Muscle of leg (tissue), 11 donors: ENCODE measurements around the gene CENPN. TPM values are rescaled to one million over a fixed set of nuclear protein-coding genes. Genes with fewer than 3 reads are reported as not detected.
A peak's percentile ranks its signal among the peaks of the same experiment; 100 is the strongest.

Experiments used
- DNase-seq: peaks from one replicate; pipeline ENCODE4 v3.0.0; 2013
- H3K27ac ChIP-seq: one replicate; pipeline ENCODE4 v1.5.1; 2013; ENCODE audit warnings: mild to moderate bottlenecking, low read length, control low read depth
- H3K27me3 ChIP-seq: one replicate; pipeline ENCODE4 v1.6.1; 2013; ENCODE audit warnings: low read length; ENCODE audit not compliant: control insufficient read depth, insufficient read depth
- H3K36me3 ChIP-seq: one replicate; pipeline ENCODE4 v1.6.1; 2013; ENCODE audit warnings: low read length; ENCODE audit not compliant: control insufficient read depth, insufficient read depth
- H3K4me1 ChIP-seq: one replicate; pipeline ENCODE4 v1.6.1; 2013; ENCODE audit warnings: low read length; ENCODE audit not compliant: control insufficient read depth, insufficient read depth
- H3K4me3 ChIP-seq: one replicate; pipeline ENCODE4 v1.5.1; 2013; ENCODE audit warnings: low read length, control low read depth
- H3K9me3 ChIP-seq: replicated peaks from 2 replicates; pipeline ENCODE4 v1.6.1; 2013; ENCODE audit warnings: low read depth, low read length; ENCODE audit not compliant: control insufficient read depth
- WGBS: methylation state at CpG from one replicate; pipeline ENCODE4 v1.1.5; 2013; ENCODE audit warnings: missing lambda C conversion rate; ENCODE audit not compliant: insufficient coverage; 5-methylcytosine and 5-hydroxymethylcytosine counted together
- polyA plus RNA-seq, 8 donors: library from polyadenylated mRNA; unstranded; fragments of 120-200 nt; gene quantifications; one replicate each; pipeline versions ENCODE4 v1.2.1 to v1.2.3, GENCODE V29; 2013; ENCODE audit warnings: inconsistent platforms in 1 of 8, low replicate concordance in 1 of 8; ENCODE audit not compliant: insufficient read length in 8 of 8, insufficient read depth in 1 of 8
- total RNA-seq: library from RNA; stranded (reverse); fragments of 120-200 nt; gene quantifications from one replicate; pipeline ENCODE4 v1.2.4, GENCODE V29; 2013

The CENPN gene
- total and polyA plus RNA-seq, 9 donors = 13.2 to 20.7 (median 16.0) TPM

DNA sequence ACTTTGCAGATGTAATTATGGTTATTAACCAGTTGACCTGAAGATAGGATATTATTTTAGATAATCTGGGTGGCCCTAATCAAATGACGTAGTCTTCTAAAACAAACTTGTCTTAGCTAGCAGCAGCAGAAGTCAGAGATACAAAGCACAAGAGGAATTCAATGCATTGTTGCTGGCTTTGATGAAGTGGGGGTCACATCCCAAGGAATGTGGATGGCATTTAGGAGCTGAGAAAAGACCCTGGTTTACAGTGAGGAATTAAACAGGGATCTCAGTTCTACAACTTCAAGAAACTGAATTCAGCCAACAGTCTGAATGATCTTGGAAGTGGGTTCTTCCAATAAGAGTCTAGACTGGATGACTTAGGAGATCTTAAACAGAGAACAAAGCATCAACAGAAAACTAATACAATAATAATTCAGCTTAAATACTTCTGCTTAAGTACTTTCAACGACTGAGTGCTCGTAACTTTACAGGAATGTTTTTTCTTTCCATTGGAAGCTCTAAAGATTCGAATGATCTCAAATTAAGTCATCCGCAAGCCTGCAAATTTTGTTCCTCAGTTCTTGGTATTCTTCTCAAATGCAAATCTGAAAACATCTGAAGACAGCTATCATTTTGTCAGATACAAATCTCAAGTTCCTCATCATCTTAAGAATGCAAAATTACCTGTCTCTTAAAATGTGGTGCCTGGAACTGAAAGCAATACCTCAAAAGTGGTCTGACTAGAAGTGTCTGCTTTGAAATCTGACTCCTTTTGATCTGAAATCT lies 66.7 kb downstream of the CENPN start:
- no peak for DNase-seq
- H3K27me3 ChIP-seq = no peaks in the 10 kb centered on the region
- H3K4me3 ChIP-seq = no peak overlapping the region
- no peaks in the 10 kb centered on the region for H3K9me3 ChIP-seq
- 73% methylated on average over 4 of the region's 5 CpGs for WGBS
- no peaks in the 10 kb centered on the region for H3K36me3 ChIP-seq
- H3K4me1 ChIP-seq = peaks cover 10% of the 10 kb centered on the region
- no peak overlapping the region for H3K27ac ChIP-seq

- Histone ChIP-seq H3K27ac (peak overlapping the region; percentile 98), H3K36me3 (no peaks in the 10 kb centered on the region), H3K9me3 (no peaks in the 10 kb centered on the region), H3K4me3 (peak overlapping the region; percentile 84), H3K4me1 (peaks cover 10% of the 10 kb centered on the region), H3K27me3 (no peaks in the 10 kb centered on the region)
- no peak for DNase-seq
- 2% methylated on average over 25 of the region's 27 CpGs for WGBS
These were observed 69.6 kb downstream of the CENPN start for GRCh38 chr16:81076566-81077075.

- peaks cover 10% of the 10 kb centered on the region for H3K4me1 ChIP-seq
- DNase-seq = peak; percentile 98
- no peaks in the 10 kb centered on the region for H3K9me3 ChIP-seq
- peak within 1 kb of the TSS; percentile 98 for H3K27ac ChIP-seq
- no peaks in the 10 kb centered on the region for H3K27me3 ChIP-seq
- 10% methylated on average over 54 of the region's 59 CpGs for WGBS
- no peaks in the 10 kb centered on the region for H3K36me3 ChIP-seq
- H3K4me3 ChIP-seq = peak within 1 kb of the TSS; percentile 84
These were observed 70.3 kb downstream of the CENPN start, which contains the start of gene C16orf46 for GRCh38 chr16:81077076-81077940. Gene C16orf46 (minus strand): TSS chr16:81077238. CDS start chr16:81063955, 13,283 bp downstream.

DNA sequence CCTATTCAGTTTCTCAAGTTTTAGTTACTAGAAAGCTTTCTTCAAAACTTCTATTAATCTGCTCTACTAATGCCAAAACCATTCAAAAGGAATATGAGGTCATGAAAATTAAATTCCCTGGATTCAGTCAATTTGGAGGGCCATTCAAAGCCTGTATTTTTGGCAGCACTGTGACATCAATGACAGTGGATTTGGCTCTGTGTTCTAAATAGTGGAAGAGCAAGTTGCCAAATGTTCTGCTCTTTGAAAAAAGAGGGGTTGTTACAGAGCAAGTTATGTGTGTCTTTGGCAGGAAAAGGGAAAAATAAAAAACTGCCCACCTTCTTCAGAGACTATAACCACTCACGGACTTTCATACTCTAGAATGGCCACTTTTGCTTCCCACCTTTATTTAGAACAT lies 73.2 kb downstream of the CENPN start:
- no peaks in the 10 kb centered on the region for H3K36me3 ChIP-seq
- DNase-seq = peak; percentile 30
- no peaks in the 10 kb centered on the region for H3K27me3 ChIP-seq
- no peak overlapping the region for H3K27ac ChIP-seq
- H3K4me1 ChIP-seq = peaks cover 10% of the 10 kb centered on the region
- WGBS = 100% methylated on average over 1 of the region's 1 CpG
- no peak overlapping the region for H3K4me3 ChIP-seq
- no peaks in the 10 kb centered on the region for H3K9me3 ChIP-seq

DNA sequence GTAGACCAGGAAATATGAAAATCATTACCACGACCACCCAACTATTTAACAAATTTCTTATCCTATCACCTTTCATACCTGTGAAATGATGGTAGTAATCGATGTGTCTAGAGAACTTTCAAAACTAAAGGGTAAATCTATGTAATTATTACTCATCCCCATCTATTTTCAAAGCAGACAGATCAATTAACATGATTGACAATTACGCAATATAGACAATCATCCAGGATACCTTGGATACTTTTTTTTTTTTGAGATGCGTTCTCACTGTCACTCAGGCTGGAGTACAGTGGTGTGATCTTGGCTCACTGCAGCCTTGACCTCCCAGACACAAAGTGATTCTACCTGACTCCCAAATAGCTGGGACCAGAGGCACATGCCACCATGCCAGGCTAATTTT lies 74.0 kb downstream of the CENPN start:
- no peaks in the 10 kb centered on the region for H3K27me3 ChIP-seq
- no peak for DNase-seq
- H3K27ac ChIP-seq = no peak overlapping the region
- H3K4me3 ChIP-seq = no peak overlapping the region
- no peaks in the 10 kb centered on the region for H3K9me3 ChIP-seq
- 100% methylated on average over 1 of the region's 4 CpGs for WGBS
- H3K4me1 ChIP-seq = peaks cover 10% of the 10 kb centered on the region
- no peaks in the 10 kb centered on the region for H3K36me3 ChIP-seq

Other genes with a start within 250 kb of the CENPN start
- gene CDYL2, start 202.6 kb upstream of the CENPN start, total RNA-seq = 2.7 TPM
- 1 to 10 TPM; 1.9 to 3.7 (median 2.5) TPM for gene CDYL2, start 202.6 kb upstream of the CENPN start, polyA plus RNA-seq
- gene CMC2, start 329 bp upstream of the CENPN start, total RNA-seq = 32.4 TPM
- 10 to 100 TPM; 37.8 to 49.4 (median 43.7) TPM for gene CMC2, start 329 bp upstream of the CENPN start, polyA plus RNA-seq
- gene ATMIN, start 28.6 kb downstream of the CENPN start, total RNA-seq = 30.8 TPM
- gene ATMIN, start 28.6 kb downstream of the CENPN start, polyA plus RNA-seq = 10 to 100 TPM; 21.1 to 31.8 (median 29.0) TPM
- 0.27 TPM for gene C16orf46, start 70.0 kb downstream of the CENPN start, total RNA-seq
- under 1 TPM; 0.19 to 0.76 (median 0.36) TPM for gene C16orf46, start 70.0 kb downstream of the CENPN start, polyA plus RNA-seq
- 29.8 TPM for gene GCSH, start 89.2 kb downstream of the CENPN start, total RNA-seq
- gene GCSH, start 89.2 kb downstream of the CENPN start, polyA plus RNA-seq = 10 to 100 TPM; 50.1 to 65.9 (median 57.5) TPM
- gene BCO1, start 231.5 kb downstream of the CENPN start, total RNA-seq = not detected
- gene BCO1, start 231.5 kb downstream of the CENPN start, polyA plus RNA-seq = under 1 TPM in 3 of 8 donors, not detected in 5; 0.04 to 0.39 (median 0.08) TPM